Measurements from ENCODE around the gene CD34.
A peak's percentile ranks its signal among the peaks of the same experiment; 100 is the strongest.

The CD34 gene

DNA sequence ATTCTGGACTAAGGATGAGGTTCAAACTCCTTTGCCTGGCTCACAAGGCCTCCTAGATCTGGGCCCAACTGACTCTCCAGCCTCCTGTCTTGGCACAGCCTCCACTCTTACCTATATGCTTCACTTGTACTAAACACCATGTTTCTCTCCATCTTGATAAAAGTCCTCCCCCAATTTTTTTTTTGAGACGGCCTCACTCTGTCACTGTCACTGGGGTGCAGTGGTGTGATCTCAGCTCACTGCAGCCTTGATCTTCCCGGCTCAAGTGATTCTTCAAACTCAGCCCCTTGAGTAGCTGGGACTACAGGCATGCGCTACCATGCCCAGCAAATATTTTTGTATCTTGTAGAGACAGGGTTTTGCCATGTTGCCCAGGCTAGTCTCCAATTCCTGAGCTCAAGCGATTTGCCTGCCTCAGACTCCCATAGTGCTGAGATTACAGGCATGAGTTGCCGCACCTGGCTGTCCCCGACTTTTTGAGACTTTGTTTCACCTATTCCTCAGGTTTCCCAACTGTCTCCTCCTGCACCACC lies 39.7 kb downstream of the CD34 start:
- DNase-seq: no peak

- DNase-seq: no peak
These were observed 40.5 kb downstream of the CD34 start for GRCh38 chr1:207870306-207871031.

GRCh38 chr1:207869859-207870258 lies 41.1 kb downstream of the CD34 start:
- no peak for DNase-seq

GRCh38 chr1:207868774-207869721 lies 41.9 kb downstream of the CD34 start:
- DNase-seq: peak; percentile 68

GRCh38 chr1:207868251-207868773 lies 42.6 kb downstream of the CD34 start:
- DNase-seq: no peak

DNA sequence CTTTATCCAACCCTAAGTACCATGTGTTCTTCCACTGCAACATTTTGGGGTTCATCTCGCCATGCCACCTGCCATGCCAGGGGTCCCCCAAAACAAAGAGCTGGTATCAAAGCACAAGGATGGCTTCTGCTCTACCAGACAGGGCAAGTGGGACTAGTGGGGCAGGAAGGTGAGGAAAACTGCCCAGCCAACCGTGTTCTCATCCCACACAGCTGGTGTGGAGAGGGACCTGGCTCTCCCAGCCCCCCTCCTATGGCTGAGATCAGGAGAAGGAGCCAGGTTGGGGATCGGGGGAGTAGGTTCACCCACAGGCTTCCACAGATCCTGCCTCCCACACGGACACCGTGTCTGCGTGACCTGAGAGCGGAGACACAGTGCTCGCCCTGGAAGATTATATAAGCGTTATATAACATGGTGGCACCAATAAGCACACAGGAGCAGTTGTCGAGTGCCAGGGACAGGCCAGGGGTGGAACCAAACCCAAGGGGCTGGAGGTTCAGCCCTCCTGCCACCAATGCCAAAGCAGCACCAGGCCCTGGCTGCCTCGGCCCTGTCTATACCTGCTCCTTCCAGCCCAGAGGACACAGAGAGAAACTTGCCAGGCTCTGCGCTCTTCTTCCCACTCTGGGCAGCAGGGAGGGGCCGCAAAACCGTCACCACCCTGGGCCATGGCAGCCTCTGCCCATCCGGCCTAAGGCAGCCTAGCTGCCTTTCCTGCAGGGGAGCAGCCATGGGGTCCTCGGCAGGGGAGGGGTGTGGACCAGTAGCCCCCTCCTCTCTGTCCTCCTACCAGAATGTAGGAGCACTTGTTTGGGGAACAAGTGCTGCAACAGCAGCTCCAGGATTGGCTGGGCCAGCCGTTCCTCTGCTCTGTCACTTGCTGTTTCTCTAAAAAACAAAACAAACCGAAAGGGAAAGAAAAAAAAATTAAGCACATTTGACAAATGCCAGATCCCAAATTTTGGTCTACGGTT lies 43.5 kb downstream of the CD34 start:
- no peak for DNase-seq

- no peak for DNase-seq
These were observed 44.3 kb downstream of the CD34 start for GRCh38 chr1:207866471-207867135.

DNA sequence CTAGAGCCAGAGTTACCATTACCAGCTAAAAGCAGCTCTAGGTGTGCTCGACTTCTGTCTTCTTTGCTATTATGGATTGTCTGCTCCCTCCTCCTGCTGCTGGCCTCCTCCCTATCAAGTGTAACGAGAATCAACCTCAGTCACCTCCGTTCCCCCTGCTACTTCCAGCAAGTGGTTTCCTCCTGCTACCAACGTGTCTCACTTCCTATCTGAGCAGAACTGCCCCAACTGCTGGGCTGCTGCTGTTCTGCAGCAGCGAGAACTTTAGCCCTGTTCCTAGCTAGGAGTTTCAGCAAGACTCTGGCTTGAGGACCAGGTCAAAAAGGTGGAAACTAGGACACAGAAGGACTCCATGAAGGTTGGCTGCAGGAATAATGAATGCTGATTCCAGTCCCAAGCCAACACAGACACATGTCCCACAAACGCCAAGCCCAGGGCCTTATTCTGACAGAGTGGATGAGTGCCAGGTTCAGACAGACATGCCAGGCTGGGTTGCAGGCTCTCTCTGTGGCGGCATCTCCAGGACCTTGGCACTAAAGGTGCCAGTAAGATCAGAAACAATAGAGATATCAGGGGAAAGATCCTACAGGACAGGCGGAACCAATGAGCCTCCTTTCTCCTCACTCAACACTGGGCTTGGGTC lies 46.9 kb downstream of the CD34 start:
- DNase-seq: no peak

DNA sequence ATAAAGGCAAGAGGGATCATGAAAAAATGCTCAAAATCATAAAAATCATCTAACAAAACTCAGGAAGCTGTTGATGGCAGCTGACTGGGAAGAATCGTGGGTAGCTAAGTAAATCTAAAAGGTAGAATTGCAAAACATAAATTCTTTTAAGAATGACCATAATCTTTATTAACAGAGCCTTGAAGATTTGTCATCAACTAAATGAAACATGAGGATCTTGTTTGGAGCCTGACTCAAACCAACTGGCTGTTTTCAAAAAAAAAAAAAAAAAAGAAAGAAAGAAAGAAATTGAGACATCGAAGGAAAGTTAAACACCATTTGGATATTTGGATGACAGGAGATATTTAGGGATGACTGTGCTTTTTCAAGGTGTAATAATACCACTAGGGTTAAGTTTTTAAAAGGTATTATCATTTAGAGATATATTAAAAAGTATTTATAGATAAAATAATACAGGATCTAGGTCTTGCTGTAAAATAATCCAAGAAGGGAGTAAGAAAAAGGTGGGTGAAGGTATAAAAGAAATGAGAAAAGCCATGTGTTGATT lies 48.6 kb downstream of the CD34 start:
- DNase-seq: no peak

DNA sequence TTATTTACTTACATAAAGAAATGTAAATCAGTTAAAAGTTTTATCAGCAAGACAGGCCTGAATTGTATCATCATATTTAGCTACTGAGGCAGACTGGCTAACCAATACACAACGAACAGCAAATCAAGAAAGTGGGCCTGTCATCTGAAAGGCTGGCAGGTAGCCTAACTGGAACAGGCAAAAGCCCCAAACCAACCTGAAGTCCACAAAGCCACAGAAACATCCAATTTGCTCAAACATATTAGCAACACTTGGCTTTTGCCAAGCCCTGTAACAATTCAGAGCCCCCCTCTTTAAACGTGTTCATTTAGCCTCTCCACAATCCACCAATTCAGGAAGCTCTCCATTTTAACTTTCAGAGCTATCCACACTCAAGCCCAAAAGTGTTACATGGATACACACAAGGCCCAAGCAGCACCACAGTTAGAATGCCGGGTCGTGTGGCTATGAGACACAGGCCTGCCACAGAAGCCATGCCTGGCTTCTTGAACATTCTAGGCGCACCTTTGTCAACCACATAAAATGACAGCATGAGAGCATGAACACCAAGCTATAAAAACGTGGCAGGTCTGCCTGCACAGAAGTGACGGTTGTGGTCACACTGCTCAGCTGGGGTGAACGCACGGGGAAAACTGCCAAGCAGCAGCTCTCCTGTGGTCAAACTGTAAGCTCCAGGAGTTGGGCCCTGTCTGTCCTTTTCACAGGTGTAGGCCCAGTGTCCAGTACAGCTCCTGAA lies 49.3 kb downstream of the CD34 start:
- DNase-seq: no peak

DNA sequence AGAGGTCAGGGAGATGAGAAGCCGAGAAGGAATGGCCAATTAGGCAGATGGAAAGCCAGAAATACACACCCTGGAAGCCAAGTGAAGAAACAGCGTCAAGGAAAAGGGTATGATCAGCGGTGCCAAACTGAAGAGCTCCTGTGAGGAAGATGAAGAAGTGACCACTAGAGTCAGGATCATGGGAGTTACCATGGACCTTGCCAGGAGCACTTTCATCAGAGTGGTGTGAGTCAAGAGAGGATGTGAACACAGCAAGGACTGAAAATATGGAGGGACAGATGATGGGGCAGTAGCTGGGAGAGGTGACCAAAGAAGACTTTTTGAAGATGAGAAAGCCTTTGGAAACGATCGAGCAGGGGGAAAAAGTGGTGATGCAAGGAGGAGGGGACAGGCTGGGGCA lies 50.4 kb downstream of the CD34 start:
- DNase-seq: no peak

DNA sequence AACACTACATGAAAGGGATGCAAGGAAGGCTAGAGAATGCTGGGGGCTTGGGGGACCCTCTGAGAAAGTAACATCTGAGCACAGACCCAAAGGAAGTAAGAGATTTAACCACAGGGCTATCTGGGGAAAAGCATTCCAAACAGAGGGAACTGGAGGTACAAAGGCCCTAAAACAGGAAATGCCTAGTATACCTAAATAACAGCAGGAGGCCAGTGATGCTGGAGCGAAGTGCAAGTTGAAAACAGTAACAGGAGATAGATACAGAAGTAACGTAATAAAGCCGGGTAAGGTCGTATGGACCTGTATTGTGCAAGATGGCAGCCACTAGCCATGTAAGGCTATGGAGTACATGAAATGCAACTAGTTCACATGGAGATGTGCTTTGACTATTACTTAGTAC lies 52.1 kb downstream of the CD34 start:
- DNase-seq: no peak

GRCh38 chr1:207858281-207858680 lies 52.6 kb downstream of the CD34 start:
- no peak for DNase-seq

DNA sequence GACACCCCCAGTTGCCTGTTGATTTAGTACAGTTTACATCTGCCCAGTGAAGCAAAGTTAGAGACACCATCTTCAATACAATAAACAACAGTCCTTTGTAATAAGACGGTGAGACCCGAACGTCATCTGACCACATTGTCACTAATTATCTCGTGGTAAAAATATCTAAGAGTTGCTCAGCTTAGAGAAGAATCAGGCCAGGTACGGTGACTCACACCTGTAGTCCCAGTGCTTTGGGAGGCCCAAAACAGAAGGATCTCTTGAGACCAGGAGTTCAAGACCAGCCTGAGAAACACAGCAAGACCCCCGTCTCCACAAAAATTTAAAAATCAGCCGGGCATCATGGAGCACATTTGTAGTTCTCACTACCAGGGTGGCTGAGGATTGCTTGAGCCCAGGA lies 53.5 kb downstream of the CD34 start:
- no peak for DNase-seq

DNA sequence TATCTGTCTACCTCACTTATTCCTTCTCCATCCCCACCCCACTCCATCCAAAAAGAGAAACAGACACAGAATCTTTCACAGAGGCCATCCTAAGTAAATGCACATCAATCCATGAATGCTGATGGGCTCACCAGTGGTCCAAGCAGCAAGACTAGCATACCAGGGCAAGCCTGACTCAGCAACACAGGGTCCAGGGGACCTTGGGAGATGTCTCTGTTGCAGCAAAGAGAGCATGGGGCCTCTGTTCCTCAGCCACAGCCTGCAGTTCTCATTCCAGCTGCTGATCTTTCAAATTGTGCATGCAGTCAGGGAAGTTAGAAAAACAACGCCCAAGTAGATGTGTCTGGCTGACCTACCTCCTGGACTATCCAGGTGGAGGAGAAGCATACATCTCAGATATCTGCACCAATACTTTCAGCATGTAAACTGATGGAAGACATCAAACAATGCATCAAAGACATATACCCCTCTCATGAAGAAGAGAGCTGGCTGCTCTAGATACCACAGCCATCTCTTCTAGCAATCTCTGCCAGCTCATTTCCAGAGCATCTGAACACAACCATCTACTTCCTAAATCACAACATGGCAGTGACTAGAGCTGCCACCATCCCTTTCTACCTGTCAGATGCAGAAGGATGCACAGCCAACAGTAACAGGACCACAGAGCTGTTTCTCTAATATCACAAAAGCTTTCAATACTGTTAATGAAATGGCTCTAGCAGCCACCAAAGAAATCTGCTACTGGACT lies 54.5 kb downstream of the CD34 start:
- DNase-seq: no peak

- DNase-seq: no peak
These were observed 56.9 kb downstream of the CD34 start for GRCh38 chr1:207854001-207854400.

DNA sequence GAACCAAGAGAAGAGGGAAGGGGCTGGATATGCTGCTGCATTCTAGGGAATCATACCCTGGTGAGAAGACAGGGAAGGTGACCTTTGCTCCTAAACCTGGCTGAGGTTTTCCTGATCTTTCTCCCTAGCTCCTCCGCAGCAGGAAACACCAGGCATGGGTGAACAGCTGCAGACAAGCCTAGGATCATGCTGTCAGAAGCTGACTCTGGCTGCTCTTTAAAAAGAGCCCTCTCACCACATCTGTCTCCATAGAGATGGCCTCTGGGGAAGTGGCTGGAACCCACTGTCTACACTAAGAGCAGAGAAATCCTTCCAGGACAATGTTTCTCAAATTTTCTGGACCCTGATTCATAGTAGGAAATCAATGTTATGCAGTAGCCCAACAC lies 57.6 kb downstream of the CD34 start:
- no peak for DNase-seq

DNA sequence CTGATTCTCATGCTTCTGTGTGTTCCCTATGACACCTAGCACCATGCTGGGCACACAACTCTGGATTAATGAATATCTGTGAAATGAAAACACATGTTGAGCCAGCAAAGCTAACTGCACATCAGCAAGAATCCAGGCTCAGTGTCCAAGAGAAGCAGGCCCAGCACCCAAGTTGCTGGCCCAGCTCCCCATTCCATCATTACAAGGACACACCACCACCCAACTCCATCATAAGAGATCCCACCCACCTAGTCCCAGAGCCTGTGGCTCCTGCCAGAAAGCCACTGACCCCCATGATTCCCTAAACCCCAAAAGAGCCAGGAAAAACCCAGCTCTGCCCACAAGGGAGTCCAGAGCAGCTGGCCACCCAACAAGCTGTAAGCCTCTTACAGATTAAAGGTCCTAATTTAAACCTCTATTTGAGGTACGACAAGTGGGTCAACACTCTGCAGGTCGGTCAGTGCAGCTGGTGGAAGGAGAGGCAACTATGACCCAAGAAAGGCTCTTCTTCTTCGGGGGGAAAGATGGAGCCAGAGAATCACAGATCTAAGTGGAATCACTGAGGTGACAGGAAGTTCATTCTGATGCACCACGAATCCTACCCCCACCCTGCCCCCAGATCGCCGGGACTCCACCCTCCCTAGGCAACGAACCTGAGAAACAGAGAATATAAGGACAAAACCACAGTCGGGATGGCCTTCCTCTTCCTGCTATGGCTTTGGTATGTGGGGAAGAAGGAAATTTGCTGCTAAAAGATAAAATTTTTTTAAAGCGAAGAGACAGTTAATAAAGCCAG lies 58.2 kb downstream of the CD34 start:
- no peak for DNase-seq

GRCh38 chr1:207851696-207852095 lies 59.2 kb downstream of the CD34 start:
- DNase-seq: no peak
